HG03108 (cell line): Measurements from ENCODE around the gene SHOC2.
A peak's percentile ranks its signal among the peaks of the same experiment; 100 is the strongest.
"Not testable (repeated sequence)": the region's sequence is repeated elsewhere in the genome, so short reads cannot be mapped to it uniquely, and the experiment has no call there.

Experiments used
- ATAC-seq: cut with Tn5 transposase; IDR thresholded peaks from one replicate; pipeline ENCODE4 v1.9.1; 2021; ENCODE audit warnings: moderate library complexity; ENCODE audit not compliant: unreplicated experiment

The SHOC2 gene

DNA sequence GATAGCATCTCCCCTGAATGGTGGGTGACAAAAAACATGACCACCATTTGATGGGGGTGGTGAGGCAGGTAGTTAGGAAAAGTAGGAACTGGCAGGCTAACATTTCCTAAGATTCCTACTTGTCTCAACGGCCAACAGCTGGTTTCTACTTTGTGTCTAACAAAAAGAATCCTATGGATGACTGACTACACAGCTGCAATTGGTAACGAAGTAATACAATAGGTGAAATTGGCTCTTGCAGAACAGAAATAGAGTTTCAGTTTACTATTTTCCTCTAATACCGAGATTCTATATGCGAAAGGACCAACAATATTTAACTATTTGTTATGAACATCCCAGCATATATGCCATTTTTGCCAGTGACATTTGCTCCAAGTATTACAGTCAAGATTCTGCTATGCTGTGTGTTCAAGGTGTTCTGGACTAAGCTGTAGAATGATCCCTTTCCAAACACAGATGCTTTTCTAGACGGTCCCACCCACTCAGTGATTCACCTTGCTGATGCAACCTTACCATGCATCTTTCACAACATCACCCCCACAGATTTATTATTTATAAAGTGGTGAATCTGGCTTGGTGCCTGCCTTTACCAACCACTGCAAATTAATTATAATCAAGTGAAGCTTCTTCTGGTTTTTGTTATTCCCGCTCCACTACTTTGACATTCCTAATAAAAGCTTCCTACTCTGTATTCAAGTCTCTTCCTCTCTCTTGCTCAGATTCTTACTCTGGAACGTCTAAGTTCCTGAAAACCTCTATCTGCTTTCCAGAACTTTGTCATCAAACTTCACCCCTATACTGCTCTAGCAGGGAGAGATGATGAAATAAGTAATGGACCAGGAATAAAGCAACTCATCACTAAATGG, 17.2 kb upstream of the SHOC2 start:
- no peak for ATAC-seq

DNA sequence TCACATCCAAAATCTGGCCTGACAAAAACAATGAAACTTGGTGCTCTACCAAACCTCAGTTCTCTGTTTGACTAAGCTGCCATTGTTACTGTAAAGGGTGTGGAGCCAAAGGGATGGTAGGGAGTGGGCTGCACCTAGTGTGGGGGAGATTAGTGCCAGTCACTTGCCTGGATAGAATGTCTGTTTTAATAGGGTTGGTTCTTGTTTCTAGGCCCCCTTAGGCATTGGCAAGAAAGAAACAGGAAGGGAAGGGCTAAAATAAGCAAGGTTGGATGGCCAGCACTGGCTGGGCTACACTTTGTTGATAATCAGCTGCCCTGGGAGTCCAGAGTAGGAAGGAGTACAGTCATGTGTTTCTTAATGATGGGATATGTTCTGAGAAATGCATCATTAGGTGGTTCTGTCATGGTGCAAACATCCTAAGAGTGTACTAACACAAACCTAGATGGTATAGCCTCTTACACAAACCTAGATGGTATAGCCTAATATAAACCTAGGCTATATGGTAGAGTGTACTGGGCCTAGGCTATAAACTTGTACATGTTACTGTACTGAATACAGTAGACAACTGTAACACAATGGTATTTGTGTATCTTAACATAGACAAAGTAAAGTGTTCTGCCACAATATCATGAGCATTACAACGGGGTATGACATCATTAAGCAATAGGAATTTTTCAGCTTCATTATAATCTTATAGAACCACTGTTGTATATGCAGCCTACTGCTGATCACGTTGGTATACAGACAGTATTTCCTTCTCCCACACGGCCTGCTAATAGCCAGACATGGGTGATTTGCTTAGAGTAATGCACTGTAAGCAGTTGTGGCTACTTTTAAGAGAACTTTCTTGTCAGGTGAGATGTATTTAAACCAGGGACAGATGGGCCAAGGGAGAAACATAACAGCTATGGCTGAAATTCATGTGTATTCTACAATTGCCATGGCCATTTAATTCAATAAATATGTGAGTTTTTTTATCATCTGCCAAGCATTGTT, 15.8 kb upstream of the SHOC2 start:
- ATAC-seq = no peak

DNA sequence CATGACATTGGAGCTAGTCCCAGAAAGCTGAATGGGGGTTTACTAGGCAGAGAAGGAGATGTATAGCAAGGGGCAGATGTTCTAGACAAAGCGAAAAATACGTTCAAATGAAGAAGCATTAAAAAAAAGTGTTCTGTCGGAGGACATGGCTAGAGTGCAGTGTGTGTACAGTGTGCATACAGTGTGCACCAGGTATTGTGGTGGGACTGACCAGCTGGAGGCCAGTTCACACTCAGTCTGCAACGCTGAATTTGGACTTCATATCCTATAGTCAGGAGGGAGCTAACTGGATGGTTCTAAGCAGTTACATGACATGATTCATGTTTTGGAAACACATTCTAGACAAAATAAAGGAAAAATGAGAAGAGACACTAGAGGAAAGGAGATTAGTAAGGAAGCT, 9.3 kb upstream of the SHOC2 start:
- ATAC-seq = no peak

DNA sequence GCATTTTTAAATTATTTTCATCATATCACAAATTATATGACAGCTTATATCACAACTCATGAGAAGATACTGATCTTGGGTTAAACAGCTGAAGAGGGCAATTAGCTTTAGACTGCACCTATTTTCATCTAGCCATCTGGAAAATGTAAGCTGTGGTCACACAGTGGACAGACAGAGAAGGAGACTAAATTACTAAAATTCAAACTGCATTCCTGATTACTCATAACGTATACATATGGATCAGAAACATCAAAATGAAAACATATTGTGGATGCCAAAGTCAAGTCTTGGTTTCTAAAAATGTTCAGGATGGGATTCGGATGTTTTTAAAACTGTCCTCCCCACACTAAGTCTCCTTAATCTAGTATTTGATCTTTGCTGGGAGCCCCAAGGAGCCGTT, 7.0 kb upstream of the SHOC2 start:
- no peak for ATAC-seq

DNA sequence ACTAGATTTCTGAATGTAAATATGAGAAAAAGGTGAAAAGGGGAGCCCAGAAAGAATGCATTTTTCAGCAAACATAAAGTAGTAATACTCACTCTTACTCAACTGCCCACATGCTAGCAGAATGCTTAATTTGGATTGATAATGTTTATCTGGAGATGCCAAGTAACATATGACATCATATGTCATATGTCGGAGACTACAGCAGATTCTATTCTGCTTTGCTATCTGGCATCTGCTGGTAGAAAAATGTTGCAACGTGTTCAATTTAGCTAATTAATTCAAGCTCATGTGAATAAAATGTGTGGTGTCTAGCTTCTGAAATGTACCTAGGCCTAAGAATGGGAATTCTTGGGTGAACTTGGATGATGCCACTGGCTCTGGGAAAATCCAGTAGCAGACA, 5.0 kb upstream of the SHOC2 start:
- ATAC-seq = no peak

DNA sequence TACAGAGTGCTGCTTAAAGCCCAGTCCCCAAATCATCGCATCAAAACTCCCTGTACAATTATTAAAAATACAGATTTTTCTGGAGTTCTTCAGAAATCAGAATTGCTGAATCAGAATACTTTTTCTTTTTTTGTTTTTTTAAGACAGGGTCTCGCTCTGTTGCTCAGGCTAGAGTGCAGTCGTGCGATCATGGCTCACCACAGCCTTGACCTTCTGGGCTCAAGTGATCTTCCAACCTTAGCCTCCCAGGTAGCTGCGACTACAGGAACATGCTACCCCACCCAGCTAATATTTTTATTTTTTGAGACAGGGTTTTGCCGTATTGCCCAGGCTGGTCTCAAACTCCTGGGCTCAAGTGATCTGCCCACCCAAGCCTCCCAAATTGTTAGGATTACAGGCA, 4.4 kb upstream of the SHOC2 start:
- ATAC-seq = no peak

DNA sequence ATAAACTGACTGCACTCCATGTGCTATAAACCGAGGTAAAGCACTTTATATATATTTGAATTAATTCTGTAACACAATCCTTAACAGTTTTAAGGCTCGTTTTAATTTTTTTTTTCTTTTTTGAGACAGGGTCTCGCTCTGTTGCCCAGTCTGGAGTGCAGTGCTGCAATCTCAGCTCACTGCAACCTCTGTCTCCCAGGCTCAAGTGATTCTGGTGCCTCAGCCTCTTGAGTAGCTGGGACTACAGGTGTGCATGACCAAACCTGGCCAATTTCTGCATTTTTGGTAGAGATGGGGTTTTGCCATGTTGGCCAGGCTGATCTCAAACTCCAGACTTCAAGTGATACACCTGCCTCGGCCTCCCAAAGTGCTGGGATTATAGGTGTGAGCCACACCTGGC, 3.8 kb upstream of the SHOC2 start:
- ATAC-seq = not testable (repeated sequence)

DNA sequence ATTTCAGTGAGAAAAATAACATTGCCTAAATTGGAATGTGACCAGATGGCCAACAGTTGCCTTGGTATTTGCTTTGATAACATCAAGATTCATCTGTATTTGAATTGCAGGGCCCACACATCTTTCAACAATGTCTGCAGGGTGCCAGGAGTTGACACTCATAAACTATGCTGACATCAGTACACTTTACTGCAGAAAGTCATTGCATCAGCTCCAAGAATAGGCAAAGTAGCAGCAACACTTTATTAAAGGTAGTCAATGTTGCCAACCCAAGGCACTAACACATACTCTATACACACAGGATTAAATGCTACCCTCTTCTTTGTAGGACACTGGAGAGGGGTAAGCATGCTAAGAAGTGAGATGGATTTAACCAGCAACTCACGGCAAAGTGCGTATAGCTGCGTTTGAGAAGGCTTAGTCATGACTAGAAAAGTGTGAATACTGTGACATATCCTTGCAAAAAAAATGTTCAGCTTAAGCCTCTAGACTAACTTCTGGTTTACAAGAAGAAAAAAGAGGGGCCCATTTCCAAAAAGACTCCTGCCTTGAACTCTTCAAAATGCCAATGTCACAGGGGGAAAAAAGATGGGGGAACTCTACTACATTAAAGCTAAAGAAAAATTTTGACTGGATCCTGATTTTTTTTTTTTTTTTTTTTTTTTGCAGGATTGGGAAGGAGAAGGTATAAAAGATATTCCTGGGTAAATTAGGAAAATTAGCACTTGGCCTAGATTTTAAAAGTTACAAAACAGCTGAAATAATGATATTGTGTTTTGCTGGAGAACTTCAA, 2.7 kb upstream of the SHOC2 start:
- no peak for ATAC-seq

DNA sequence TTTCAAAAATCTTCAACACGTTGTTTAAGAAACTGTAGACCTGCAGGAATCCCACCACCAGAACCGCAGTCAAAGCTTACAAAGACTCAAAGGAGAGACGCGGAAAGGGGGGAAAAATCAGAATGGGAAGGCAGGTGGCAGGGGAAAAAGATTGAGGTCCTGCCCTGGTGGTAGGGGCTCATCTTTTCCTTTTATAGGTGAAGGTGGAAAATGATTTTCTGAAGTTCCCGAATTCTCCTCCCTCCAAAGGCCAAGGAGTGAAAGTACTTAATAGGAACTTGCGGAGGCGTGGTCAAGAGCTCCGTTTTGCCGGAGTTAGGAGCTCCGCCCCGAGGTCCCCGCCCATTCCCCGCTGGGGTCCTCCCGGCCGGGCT, 1.1 kb upstream of the SHOC2 start:
- no peak for ATAC-seq

DNA sequence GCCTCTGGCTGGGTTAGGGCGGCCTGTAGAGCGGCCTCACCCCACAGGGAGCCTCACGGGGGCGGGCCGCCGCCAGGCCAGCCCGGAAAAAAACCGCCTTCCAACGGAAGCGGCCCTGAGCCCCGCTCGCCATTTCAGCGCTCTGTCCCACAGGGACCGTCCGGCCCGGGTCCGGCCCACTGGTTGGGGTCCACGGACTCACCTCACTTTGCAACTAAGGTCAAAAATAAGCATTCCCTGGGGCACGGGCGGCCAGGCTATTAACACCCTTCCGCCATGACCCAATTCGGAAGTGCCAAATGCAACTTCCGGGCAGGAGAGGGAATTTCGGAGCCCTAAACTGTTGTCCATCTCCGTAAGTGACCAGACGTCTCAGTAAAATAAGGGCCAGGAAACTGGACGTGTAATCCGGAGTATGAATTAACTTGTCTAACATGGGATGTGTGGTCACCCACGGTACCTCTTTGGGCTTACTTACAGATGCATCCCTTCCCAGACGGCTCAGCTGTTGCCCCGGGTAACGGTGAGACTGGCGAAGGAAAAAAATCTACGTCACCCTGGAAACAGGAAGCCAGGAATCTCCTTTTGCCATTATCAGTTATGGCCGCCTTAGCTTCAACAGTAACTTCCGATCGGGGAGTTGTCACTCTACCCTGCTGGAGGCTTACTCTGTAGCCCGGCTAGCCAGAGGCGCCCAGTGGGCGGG, 608 bp upstream of the SHOC2 start, which contains the start of gene BBIP1:
TSS of gene BBIP1 (minus strand) at position 538 of the 706 bp plus-strand sequence. CDS start 1,023 bp downstream, outside the sequence.
- peak; percentile 58 for ATAC-seq

DNA sequence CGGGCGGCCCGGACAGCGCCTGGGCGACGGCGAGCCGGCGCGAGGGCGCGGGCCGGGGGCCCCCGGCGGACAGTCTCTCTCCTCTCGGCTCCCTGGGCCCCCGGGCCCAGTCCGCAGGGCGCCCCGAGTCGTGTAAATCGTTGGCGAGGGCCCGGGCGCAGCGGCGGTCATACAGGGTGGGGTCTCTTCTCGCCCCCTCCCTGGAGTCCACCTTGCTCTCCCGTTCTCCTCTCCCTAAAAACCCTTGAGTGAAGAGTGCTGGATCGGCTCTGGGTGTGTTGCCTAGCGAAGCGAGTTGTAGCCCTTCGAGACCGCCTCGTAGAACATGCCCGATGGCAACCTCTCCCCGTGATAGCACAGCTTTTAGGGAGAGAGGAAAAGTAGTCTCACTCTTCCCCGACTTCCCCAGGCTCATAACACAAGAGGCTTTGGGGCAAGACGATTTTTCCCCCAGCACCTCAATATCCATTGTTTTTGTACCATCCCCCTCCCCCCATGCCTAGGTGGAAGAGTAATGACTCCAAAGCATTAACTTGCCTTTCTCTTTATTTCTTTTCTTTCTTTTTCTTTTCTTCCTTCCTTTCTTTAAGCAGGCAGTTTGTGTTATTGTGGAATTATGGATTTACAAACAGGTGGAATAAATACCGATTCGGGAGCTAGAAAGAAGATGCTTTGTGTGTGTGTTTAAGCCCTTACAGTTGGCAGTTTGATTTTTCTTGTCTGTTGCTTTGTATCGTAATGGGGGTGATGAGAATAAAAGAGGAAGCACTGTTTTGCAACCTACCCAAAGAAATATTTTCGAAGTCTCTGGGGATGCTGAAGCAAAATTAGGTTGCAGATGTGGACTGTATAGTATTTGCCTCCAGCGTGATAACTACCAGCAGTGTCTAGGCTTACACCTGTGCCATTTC, 822 bp downstream of the SHOC2 start:
- ATAC-seq = peak; percentile 20

DNA sequence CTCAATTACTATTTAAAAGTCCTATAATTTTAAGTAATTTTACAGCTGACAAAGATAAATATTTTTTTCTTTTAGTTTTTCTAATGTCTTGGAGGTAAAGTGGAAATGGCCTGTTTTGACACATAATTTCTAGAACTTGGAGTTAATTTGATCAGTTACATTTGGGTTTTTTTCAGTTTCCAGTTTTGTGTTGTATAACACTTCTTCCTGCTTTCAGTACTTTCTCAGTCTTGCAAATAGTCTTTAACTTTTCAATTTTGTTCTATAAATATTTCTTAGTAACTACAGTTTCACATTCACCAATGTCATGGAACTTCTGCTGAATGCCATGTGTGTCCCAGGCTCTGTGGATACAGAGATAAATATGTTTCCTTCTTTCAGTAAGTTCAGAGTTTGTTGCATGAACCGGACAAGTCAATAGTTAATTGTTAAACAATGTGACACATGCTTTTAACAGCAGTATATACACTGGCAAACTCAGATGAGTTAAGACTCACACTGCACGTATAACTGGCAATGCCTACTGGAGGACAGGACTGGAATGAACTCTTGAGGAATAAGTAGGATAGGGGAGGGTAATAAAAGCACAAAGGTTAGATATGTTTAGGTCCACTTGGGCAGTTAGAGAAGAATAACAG, 4.6 kb downstream of the SHOC2 start:
- no peak for ATAC-seq

DNA sequence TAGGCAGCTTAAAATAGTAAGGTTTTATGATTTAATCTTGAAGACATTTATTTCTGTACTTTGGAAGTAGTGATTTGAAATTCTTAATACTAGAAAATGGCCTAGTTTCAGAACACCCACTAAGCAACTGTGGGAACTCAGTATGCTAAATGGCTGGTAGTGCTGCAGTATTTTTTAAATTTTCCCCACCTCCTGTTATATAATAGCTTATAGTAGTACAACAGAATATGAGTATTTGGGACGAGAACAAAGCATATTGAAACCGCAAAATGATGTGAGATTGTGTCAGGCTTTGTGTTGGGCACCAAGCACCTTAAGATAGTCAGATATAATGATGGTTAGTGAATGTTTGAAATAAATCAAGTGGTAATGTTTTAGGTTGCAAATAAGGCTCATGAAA, 8.1 kb downstream of the SHOC2 start:
- no peak for ATAC-seq

DNA sequence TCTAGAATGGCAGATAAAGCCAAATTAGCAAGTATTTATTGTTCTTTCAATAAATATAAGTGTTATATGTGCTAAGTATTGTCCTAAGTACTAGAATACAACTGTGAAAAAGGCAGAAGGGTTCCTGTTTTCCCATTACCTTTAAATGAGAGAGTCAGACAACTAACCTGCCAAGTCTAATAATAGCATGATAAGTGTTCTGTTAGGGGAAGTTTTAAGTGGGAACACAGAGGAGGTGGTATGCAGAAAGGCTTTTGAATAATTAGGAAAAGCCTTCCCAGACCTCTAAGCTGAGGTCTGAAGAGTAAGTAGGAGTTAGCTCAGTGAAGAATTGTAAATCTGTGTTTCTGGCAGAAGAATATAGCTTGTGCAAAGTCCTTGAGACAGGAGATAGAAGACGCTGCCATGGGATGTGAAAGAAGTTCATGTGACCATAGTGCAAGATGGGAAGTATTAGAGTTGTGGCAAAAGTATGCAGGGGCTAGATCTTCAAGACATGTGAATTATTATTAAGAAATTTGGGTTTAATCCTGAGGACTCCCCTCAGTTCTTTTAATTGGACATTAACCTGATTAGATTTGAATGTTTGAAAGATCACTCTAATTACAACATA, 12.5 kb downstream of the SHOC2 start:
- no peak for ATAC-seq

DNA sequence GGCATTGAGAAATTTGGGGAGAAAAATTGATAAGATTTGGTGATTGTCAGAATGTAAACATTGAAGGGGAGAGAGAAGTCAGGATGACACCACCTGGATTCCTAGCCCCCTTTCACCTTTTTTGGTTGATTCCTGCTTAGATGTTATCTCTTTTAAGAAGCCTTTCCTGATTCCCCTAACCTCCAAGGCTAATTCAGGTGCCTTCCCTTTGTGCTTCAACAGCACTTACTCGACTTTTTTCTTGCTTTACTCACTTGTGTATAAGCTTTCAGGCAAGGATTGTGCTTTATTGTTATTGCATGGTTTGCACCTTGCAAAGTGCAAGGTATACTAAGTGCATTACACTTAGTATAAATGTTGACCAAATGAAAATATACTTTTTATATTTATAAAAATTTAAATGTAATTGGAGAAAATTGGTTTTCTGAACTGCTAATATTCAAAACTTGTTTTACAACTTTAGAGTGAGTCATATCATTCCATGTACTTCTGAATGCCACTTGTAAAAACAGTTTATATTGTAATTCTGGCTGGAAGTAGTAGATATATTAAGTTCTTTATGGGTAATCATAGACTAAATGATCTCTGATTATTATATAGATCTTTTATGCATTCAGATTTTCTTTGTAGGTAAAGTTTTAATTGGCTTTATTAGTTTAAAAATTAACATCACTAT, 13.2 kb downstream of the SHOC2 start:
- ATAC-seq = no peak

DNA sequence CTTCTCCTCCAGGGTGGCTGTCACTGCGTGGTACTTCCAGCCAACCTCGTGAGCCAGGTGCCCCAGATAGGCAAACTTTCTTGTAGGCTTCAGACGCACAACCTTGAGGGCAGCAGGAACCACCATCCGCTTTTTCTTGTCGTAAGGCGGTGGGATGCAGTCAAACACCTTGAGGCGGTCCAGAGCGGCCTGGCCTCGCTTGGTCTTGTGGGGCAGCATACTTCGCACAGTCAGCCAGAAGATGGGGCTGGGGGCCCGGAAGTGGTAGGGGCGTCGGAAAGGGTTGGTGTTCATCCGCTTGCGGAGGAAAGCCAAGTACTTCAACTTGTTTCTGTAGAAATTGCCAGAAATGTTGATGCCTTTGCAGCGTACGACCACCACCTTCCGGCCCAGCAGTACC, 17.4 kb downstream of the SHOC2 start:
- ATAC-seq = no peak

DNA sequence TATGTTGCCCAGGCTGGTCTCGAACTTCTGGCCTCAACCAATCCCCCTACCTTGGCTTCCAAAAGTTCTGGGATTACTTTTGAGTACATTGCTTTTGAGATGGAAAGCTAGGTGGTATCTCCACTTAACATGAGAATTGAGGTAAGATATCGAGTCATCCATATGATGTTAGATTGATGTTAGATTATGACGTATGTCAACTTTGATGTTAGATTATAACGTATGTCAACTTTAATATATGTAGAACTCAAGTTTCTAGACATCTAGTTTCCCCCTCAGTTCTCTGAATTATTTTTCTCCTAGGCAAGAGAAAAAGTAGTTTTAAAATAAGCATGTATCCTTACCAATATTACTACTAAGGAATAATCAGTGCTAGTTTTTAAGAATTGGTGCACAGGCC, 20.0 kb downstream of the SHOC2 start:
- no peak for ATAC-seq
